Adipose tissue (tissue), 3 donors: ENCODE measurements around the gene PAK6. TPM values are rescaled to one million over a fixed set of nuclear protein-coding genes. Genes with fewer than 3 reads are reported as not detected.

Experiments
- H3K27ac ChIP-seq: one replicate; pipeline ENCODE4 v1.5.1; 2013; ENCODE audit warnings: low read depth, low read length
- WGBS, 3 donors: extraction: QIAGEN DNeasy Blood & Tissue Kit; methylation state at CpG; one replicate each; pipeline ENCODE4 v1.1.7; 2013; 5-methylcytosine and 5-hydroxymethylcytosine counted together
- polyA plus RNA-seq, 3 donors: library from polyadenylated mRNA; stranded (reverse); fragments of 200-250 nt; gene quantifications; one replicate each; pipeline ENCODE4 v1.2.3, GENCODE V29; 2013
- donor health status: healthy with polysubstance abuse.
- donor health status: Bipolar disorder and iron deficiency.
- donor health status: healthy.

PAK6 gene
- polyA plus RNA-seq, 3 donors = 0.11 to 5.2 (median 0.43) TPM

DNA sequence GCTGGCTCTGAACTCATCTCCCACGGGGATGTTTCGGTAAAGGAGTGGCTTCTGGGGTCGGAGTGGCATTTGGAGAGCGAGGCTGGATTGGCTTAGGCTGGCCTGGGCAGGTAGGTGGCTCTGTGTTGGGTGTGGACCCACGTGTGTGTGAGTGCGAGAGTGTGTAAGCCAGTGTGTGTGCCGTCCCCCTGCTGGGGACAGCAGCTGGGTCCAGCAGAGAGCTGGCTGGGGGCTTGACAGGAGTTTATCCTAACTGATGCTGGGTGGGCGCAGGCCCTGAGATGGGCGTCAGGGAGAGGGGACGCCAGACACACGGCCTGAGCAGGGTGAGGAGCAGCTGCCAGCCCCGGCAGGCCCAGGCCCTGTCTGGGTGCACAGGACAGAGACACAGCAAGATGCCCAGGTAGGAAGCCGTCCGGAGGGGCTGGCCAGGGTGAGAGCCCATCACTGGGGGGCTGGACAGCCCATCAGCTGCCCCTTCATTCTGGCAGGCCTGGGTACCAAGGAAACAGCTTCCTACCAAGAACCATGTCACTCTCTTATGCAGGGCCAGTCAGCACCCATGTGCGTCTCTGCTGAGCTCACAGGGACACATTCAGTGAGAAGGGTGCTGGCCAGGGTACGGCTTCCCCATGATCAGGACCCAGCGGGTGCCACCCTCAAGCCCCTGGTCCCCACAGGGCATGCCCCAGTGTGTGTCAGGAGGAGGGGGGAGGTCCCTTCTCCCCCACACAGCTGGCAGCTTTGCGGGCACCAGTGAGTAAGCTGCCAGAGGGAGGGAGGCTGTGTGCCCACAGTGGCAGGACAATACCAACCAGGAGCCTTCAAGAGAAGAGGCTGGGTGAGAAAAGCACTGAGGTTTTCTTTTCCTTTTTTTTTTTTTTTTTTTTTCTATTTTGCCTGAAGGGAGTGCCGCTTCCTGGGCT, 1.1 kb downstream of the PAK6 start:
- WGBS, 3 donors = 83 to 91% (median 88%) methylated on average over 19 of the region's 19 CpGs
- H3K27ac ChIP-seq = no peak overlapping the region

DNA sequence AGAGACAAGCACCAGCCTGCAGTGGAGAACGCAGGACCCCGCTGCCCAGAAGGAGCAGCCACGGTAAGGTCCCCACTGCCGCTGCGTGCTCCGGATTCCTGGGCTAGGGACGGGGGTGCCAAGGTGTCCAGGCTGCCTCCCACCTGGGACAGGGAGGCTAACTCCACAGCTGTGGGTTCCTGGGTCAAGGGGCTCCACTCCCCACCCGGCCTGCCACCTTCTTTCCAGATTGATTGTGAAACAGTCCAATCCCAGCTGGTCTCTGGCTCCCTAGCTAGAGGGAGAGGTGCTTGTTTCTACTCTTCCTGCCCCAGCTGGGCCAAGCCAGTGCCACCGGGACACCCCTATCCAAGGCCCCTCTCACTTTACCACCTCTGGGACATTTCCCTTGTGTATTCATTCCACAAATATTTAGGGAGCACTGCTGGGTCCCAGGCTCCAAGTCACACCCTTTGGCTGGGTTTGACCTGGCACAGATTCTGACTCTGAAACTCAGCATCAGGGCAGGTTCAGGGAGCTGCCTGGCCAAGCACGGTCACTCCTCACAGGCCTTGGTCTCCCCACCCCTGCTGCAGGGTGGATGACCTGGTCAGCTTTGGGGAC, 1.9 kb downstream of the PAK6 start:
- no peak overlapping the region for H3K27ac ChIP-seq
- 91 to 93% (median 92%) methylated on average over 9 to 10 of the region's 10 CpGs for WGBS, 3 donors

DNA sequence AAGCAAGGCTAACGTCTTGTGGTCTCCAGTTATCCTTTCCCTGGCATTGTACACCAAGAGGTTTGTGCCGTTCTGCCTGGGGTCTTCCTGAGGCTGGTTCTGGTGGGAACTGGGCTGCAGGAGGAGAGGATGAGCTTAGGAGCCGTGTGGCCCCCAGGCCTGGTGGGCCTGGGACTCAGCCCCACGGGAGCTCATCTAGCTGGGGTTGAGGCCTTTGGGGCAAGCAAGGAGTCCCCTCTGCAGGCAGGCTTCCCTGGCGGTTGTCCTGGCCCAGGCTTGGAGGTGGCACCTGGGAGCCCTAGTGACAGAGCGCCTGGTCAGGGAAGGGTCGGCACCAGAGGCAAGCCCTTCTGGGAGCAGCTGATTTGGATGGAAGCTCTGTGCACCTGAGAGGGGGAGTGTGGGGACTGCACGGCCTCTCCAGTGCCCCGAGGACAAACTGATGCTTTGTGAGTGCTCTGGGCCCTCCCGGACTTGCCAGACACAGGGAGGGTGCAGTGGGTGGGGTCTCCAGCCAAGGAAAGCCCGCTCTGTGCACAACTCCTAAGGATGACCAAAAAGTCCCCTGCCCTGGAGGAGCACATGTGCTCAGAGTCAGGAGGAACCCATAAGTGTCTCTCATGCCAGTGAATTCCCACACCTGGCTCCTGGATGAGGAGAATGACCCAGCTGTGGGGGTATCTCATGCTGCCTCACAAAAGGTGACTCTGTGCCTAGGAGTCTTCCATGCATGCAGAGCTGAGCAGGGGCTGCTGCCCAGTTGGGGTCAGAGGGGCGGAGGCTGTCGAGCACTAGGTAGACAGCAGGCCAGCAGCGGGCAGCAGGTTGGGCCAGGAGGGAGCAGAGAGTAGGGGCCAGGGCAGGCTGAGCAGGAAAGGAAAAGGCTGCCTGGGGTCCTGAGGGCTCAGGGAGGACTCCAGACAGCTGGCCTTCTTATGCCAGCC, 2.7 kb downstream of the PAK6 start:
- WGBS, 3 donors = 86 to 89% (median 87%) methylated on average over 14 of the region's 14 CpGs
- no peak overlapping the region for H3K27ac ChIP-seq

- WGBS, 3 donors = 94 to 96% (median 95%) methylated on average over 10 of the region's 10 CpGs
- no peak overlapping the region for H3K27ac ChIP-seq
Measured at GRCh38 chr15:40242213-40242599, 3.3 kb downstream of the PAK6 start.

GRCh38 chr15:40242601-40243000, 3.7 kb downstream of the PAK6 start:
- 91 to 98% (median 98%) methylated on average over 5 of the region's 5 CpGs for WGBS, 3 donors

DNA sequence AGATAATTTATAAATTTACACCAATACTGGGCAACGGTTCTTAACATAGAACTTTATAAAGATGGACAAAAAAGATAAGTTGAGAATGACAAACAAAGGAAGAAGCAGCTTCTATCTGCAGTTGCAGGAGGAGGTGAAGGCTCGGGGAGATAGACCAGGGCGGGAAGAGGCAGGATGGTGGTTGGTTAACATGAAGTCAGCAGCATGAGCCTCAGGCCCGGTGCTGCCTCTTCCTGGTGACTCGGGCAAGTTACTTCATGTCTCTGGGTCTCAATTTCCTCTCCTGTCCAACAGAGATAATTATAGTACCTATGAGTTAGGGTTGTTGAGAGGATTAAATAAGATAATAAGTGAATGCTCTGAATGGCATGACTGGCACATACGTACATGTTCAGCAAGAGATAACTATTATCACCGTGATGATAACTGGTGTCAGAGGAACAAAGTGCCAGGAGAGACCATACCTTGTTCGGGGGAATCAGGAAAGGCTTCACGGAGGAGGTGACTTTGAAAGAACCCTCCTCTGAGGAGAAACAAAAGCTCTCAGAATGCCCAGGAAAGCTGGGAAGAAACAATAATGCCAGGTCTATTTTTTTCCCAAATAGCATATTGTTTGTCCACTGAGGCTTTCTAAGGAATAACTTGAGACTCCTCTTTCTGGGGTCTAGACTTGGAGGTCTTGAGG, 4.4 kb downstream of the PAK6 start:
- H3K27ac ChIP-seq = no peak overlapping the region
- WGBS, 3 donors = 74 to 86% (median 78%) methylated on average over 9 of the region's 9 CpGs

More at GRCh38 chr15:40242601-40243000, 3.7 kb downstream of the PAK6 start:
- no peak overlapping the region for H3K27ac ChIP-seq

GRCh38 chr15:40244961-40245523, 6.2 kb downstream of the PAK6 start:
- 68 to 77% (median 72%) methylated on average over 5 of the region's 5 CpGs for WGBS, 3 donors

GRCh38 chr15:40245666-40246450, 7.0 kb downstream of the PAK6 start:
- no peak overlapping the region for H3K27ac ChIP-seq
- WGBS, 3 donors = 88 to 96% (median 90%) methylated on average over 9 of the region's 9 CpGs

More at GRCh38 chr15:40244961-40245523, 6.2 kb downstream of the PAK6 start:
- no peak overlapping the region for H3K27ac ChIP-seq

DNA sequence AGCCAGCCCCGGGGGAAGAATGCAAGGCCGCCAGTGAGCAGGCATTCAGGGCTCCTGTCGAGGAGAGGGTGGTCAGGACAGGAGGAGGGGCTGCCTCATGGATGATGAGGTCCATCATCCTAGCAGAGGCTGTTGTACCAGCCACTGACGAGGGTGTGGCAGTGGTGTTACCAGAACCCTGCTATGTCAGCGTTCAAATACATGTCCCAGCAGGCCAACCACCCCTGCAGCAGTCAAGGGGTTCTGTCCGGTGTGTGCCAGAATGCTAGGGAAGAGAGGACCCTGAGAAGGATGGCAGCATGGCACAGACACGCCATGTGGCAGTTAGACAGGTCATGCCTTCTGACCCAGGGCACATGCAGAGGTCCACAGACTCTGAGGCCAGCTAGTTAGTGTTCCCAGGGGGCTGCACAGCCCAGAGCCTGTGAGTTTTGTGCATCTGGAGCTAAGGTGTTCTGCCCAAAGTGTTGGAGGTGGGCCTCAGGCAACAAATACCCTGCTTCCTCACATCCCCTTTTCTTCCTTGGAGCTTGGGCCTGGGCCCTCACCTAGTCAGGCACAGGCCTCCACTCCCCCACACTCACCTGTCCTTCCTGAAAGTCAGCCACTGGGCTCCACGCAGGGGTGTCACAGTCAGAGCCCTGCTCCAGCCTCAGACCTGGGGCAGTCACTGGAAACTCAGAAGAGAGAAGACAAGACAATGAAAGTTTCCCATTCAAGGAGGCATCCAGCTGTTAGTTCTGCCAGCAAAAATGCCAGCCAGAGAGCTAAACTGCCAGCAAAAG, 7.8 kb downstream of the PAK6 start:
- H3K27ac ChIP-seq = no peak overlapping the region
- WGBS, 3 donors = 91 to 96% (median 93%) methylated on average over 8 of the region's 8 CpGs

DNA sequence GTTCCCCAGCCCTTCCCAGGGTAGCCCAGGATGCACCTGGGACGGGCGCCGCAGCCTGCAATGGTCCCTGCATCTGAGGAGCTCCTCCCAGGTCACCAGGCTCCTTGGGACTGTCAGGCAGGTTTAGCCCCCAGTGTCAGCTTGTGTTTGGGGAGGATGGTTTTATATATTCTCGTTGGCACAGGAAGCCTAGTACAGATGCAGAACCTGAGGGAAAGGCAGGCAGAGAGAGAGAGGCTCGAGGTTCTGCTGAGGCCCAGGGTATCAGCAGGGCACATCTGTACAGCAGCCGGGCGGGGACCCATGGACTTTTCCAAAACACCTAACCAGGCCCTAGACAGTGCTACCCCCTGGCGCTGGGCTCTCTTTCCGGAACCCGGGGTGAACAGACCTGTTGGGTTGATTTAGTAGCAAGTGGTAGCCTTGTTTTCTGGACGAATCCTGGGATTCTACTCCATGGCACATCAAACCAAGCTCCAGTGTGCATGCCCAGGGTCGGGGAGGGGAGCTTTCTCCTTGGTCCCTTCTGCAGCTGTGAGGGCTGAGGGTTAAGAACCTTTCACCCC, 8.6 kb downstream of the PAK6 start:
- WGBS, 3 donors = 83 to 88% (median 86%) methylated on average over 12 of the region's 12 CpGs
- H3K27ac ChIP-seq = no peak overlapping the region

GRCh38 chr15:40248006-40248783, 9.3 kb downstream of the PAK6 start:
- WGBS, 3 donors = 88 to 93% (median 90%) methylated on average over 17 of the region's 17 CpGs
- H3K27ac ChIP-seq = no peak overlapping the region

- 53 to 76% (median 55%) methylated on average over 11 of the region's 11 CpGs for WGBS, 3 donors
- H3K27ac ChIP-seq = no peak overlapping the region
Measured at GRCh38 chr15:40249477-40250303, 10.8 kb downstream of the PAK6 start.

DNA sequence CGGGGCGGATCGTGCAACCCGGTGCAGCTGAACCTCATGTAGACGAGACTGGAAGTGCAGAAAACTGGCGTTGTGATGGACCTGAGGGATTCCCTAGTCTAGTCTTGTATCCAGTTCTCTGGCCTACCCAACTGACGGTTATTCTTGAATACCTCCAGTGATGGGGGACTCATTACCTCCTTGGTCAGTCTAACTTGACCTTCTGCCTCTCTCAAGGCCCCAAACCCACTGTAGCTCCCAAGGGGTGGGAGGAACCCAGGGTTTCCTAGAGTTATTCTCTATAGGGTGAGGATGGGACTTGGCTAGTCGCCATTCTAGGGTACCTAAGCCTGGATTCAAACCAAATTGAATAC, 11.4 kb downstream of the PAK6 start:
- H3K27ac ChIP-seq = no peak overlapping the region
- 89 to 93% (median 92%) methylated on average over 8 of the region's 8 CpGs for WGBS, 3 donors

DNA sequence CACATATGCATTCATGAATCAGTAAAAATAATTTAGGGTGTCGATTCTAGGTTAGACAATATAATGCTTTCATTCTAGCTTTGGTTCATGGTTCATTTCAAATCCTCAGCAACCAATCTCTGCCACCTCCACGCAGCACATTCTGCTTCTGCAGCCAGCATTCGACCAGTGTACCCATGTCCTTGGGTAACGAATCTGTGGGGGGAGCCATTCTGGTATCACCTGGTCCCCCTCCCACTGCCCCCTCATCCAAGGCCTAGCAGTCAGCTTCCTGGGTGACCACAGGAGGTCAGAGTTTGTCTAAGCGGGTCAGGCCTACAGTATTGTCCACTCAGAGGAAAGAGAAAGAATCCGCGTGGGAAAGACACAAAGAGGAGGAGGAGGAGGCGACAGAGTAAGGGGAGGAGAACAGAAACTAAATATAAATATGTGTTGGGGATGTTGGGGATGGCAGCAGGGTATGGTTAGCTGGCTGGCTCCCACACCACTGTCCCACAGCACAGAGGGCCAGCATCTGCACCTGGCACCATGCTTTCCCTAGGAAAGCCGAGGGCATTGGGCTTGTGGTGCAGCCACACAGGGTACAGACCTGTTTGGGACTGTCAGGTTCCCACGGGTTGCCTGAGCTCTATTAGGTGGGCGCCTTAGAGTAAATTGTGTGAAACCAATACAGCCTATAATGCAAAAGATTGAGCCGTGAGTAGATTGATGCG, 12.1 kb downstream of the PAK6 start:
- H3K27ac ChIP-seq = no peak overlapping the region
- WGBS, 3 donors = 83 to 93% (median 89%) methylated on average over 13 of the region's 13 CpGs
